ENCODE data around the gene GSDMA.

DNA sequence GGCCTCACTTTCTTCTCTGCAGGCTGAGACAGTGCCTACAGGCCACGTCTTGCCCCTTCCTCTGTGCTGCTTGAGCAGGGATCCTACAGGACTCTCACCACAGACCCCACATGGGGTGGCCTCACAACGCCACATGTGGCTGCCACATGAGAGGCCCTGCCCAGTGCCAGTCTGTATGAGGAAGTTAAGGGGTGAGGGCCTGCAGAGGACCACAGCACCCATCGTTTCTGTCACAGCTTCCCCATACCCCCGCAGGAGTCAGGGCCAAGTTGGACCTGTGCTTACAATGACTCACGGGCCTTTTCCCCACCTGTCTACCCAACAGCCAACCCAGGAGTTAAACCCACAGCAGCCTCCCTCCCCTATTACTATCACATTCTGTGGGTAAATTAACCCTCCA is 41.5 kb upstream of the GSDMA start:
- TF ChIP-seq, protein P1, sequence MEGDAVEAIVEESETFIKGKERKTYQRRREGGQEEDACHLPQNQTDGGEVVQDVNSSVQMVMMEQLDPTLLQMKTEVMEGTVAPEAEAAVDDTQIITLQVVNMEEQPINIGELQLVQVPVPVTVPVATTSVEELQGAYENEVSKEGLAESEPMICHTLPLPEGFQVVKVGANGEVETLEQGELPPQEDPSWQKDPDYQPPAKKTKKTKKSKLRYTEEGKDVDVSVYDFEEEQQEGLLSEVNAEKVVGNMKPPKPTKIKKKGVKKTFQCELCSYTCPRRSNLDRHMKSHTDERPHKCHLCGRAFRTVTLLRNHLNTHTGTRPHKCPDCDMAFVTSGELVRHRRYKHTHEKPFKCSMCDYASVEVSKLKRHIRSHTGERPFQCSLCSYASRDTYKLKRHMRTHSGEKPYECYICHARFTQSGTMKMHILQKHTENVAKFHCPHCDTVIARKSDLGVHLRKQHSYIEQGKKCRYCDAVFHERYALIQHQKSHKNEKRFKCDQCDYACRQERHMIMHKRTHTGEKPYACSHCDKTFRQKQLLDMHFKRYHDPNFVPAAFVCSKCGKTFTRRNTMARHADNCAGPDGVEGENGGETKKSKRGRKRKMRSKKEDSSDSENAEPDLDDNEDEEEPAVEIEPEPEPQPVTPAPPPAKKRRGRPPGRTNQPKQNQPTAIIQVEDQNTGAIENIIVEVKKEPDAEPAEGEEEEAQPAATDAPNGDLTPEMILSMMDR (conservative IDR thresholded peaks at IDR 0.05) = no peak
- TF ChIP-seq EZH2 (IDR thresholded peaks at IDR 0.05; ENCODE audit: low read depth) = no peak

Measured in PC-9 (cell line).